Measurements from ENCODE around the gene MAP7D1.
"Not testable (repeated sequence)": the region's sequence is repeated elsewhere in the genome, so short reads cannot be mapped to it uniquely, and the experiment has no call there.

The MAP7D1 gene

GRCh38 chr1:36183309-36183856, 27.4 kb downstream of the MAP7D1 start:
- H4K20me1 ChIP-seq (ENCODE audit: insufficient read depth, low read length), result no peaks in the 10 kb centered on the region
- no peaks in the 10 kb centered on the region for H3K9me3 ChIP-seq (ENCODE audit: insufficient read depth, low read length)
- H3K9ac ChIP-seq (ENCODE audit: low read length), result no peak overlapping the region
- peaks cover 5% of the 10 kb centered on the region; the same call in 1 of the 2 replicates for H3K4me1 ChIP-seq (ENCODE audit: low read length)
- H3K36me3 ChIP-seq (replicated peaks; ENCODE audit: low read depth, low read length), result peaks cover 7% of the 10 kb centered on the region
- no peak overlapping the region for H3K4me2 ChIP-seq (ENCODE audit: low read length)
- TF ChIP-seq EZH2phosphoT487 (IDR thresholded peaks at IDR 0.05; ENCODE audit: low read depth), result no peak
- TF ChIP-seq, protein P1, sequence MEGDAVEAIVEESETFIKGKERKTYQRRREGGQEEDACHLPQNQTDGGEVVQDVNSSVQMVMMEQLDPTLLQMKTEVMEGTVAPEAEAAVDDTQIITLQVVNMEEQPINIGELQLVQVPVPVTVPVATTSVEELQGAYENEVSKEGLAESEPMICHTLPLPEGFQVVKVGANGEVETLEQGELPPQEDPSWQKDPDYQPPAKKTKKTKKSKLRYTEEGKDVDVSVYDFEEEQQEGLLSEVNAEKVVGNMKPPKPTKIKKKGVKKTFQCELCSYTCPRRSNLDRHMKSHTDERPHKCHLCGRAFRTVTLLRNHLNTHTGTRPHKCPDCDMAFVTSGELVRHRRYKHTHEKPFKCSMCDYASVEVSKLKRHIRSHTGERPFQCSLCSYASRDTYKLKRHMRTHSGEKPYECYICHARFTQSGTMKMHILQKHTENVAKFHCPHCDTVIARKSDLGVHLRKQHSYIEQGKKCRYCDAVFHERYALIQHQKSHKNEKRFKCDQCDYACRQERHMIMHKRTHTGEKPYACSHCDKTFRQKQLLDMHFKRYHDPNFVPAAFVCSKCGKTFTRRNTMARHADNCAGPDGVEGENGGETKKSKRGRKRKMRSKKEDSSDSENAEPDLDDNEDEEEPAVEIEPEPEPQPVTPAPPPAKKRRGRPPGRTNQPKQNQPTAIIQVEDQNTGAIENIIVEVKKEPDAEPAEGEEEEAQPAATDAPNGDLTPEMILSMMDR (IDR thresholded peaks at IDR 0.05; ENCODE audit: low read depth, low read length), result no peak
- H3K27ac ChIP-seq (ENCODE audit: low read length), result no peak overlapping the region
- no peak overlapping the region for H3K4me3 ChIP-seq (ENCODE audit: low read length)
- no peaks in the 10 kb centered on the region for H3K79me2 ChIP-seq (ENCODE audit: low read length)
- H2AFZ ChIP-seq (ENCODE audit: low read depth, low read length), result no peak overlapping the region
- no peaks in the 10 kb centered on the region for H3K27me3 ChIP-seq (ENCODE audit: low read depth, low read length)

DNA sequence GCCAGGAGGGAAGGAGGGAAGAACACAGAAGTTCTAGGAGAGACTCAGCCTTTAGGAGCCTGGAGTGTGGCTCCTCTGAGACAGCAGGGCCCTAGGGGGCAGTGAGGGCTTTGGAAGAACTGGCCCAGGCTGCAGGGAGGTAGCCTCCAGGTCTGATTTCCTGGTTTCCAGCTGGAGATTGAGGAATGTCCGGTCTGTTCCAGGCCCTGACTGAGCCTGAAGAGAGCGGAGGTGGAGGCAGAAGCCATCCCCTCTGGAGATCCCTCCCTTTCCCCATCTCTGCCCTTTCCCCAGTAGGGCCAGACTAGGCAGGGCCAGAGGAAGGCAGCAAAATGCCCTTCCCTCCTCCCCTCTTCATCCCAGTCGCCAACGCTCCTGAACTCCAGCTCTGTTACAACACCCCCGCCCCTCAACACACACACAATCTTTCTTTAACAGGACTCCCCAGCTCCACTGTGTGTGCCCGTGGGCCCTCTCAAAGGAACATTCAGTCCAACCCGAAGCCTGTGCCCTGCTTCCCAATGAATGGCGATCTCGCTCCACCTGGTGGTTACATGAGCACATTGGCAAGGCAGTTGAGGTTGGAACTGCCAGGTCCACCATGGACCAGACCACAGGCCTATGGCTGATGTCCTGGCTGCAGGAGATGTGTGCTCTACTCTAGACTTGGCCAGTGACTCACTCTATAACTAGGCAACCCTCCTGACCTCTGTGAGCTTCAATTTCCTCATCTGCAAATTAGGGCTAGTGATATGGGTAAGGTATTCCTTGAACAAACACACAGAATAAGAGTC, 32.0 kb downstream of the MAP7D1 start:
- H3K79me2 ChIP-seq (ENCODE audit: low read length), result no peaks in the 10 kb centered on the region
- no peaks in the 10 kb centered on the region for H3K27me3 ChIP-seq (ENCODE audit: low read depth, low read length)
- H3K9me3 ChIP-seq (ENCODE audit: insufficient read depth, low read length), result no peaks in the 10 kb centered on the region
- H3K4me2 ChIP-seq (ENCODE audit: low read length), result peak overlapping the region; percentile 57
- no peak overlapping the region for H3K27ac ChIP-seq (ENCODE audit: low read length)
- no peak overlapping the region for H3K9ac ChIP-seq (ENCODE audit: low read length)
- H3K4me3 ChIP-seq (ENCODE audit: low read length), result 0 out of 2 replicates have a peak overlapping the region, but pooled peaks have one; percentile 15
- H3K36me3 ChIP-seq (replicated peaks; ENCODE audit: low read depth, low read length), result no peaks in the 10 kb centered on the region
- no peaks in the 10 kb centered on the region for H4K20me1 ChIP-seq (ENCODE audit: insufficient read depth, low read length)
- peaks cover 5% of the 10 kb centered on the region; the same call in 1 of the 2 replicates for H3K4me1 ChIP-seq (ENCODE audit: low read length)
- no peak for TF ChIP-seq EZH2phosphoT487 (IDR thresholded peaks at IDR 0.05; ENCODE audit: low read depth)
- TF ChIP-seq, protein P1 (IDR thresholded peaks at IDR 0.05; ENCODE audit: low read depth, low read length), result peak; percentile 75
- H2AFZ ChIP-seq (ENCODE audit: low read depth, low read length), result 0 out of 2 replicates have a peak overlapping the region, but pooled peaks have one; percentile 61

DNA sequence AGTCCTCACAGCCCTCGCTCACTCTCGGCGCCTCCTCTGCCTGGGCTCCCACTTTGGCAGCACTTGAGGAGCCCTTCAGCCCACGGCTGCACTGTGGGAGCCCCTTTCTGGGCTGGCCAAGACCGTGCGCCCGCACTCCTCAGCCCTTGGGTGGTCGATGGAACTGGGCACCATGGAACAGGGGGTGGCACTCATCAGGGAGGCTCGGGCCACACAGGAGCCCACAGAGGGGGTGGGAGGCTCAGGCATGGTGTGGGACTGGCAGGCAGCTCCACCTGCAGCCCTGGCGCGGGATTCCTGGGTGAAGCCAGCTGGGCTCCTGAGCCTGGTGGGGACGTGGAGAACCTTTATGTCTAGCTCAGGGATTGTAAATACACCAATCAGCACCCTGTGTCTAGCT, 40.8 kb downstream of the MAP7D1 start:
- H3K79me2 ChIP-seq (ENCODE audit: low read length); H4K20me1 ChIP-seq (ENCODE audit: insufficient read depth, low read length); H3K27me3 ChIP-seq (ENCODE audit: low read depth, low read length); H2AFZ ChIP-seq (ENCODE audit: low read depth, low read length); H3K4me3 ChIP-seq (ENCODE audit: low read length); H3K9ac ChIP-seq (ENCODE audit: low read length); H3K4me1 ChIP-seq (ENCODE audit: low read length); H3K4me2 ChIP-seq (ENCODE audit: low read length); H3K9me3 ChIP-seq (ENCODE audit: insufficient read depth, low read length); H3K36me3 ChIP-seq (replicated peaks; ENCODE audit: low read depth, low read length); H3K27ac ChIP-seq (ENCODE audit: low read length): not testable (repeated sequence)

GRCh38 chr1:36198641-36199040, 42.7 kb downstream of the MAP7D1 start:
- Histone ChIP-seq H3K9me3 (ENCODE audit: insufficient read depth, low read length) (no peaks in the 10 kb centered on the region), H4K20me1 (ENCODE audit: insufficient read depth, low read length) (no peaks in the 10 kb centered on the region), H3K4me3 (ENCODE audit: low read length) (no peak overlapping the region), H3K4me1 (ENCODE audit: low read length) (no peaks in the 10 kb centered on the region), H3K27ac (ENCODE audit: low read length) (no peak overlapping the region), H3K4me2 (ENCODE audit: low read length) (no peak overlapping the region), H2AFZ (ENCODE audit: low read depth, low read length) (no peak overlapping the region), H3K9ac (ENCODE audit: low read length) (no peak overlapping the region), H3K27me3 (ENCODE audit: low read depth, low read length) (0 out of 2 replicates have a peak, but pooled peaks cover 3% of the 10 kb centered on the region), H3K36me3 (replicated peaks; ENCODE audit: low read depth, low read length) (no peaks in the 10 kb centered on the region), H3K79me2 (ENCODE audit: low read length) (no peaks in the 10 kb centered on the region)
- no peak for TF ChIP-seq EZH2phosphoT487 (IDR thresholded peaks at IDR 0.05; ENCODE audit: low read depth)
- TF ChIP-seq, protein P1 (IDR thresholded peaks at IDR 0.05; ENCODE audit: low read depth, low read length), result no peak

All from OCI-LY3 (cell line).